Upper lobe of right lung (tissue), 1 donor: ENCODE measurements around the gene ABHD12. TPM values are rescaled to one million over a fixed set of nuclear protein-coding genes. Genes with fewer than 3 reads are reported as not detected.

ENCODE experiments used
- ATAC-seq: fragments of 200-7000 bp; cut with Tn5 transposase; one replicate; pipeline ENCODE4 v1.9.1; 2020; ENCODE audit warnings: mild to moderate bottlenecking, moderate library complexity
- DNase-seq: peaks from one replicate; pipeline ENCODE4 v3.0.0-alpha.2; 2020
- H3K27ac ChIP-seq: fragments of 200-600 bp; one replicate; pipeline ENCODE4 v1.8.0; 2022
- H3K27me3 ChIP-seq: fragments of 200-600 bp; one replicate; pipeline ENCODE4 v1.8.0; 2022; ENCODE audit warnings: mild to moderate bottlenecking
- H3K36me3 ChIP-seq: fragments of 200-600 bp; one replicate; pipeline ENCODE4 v1.8.0; 2022
- H3K4me1 ChIP-seq: fragments of 200-600 bp; one replicate; pipeline ENCODE4 v1.8.0; 2022
- H3K4me3 ChIP-seq: fragments of 200-600 bp; one replicate; pipeline ENCODE4 v1.8.0; 2022; ENCODE audit warnings: mild to moderate bottlenecking
- H3K9me3 ChIP-seq: fragments of 200-600 bp; one replicate; pipeline ENCODE4 v1.8.0; 2022
- CTCF ChIP-seq: fragments of 200-600 bp; IDR thresholded peaks from one replicate; pipeline ENCODE4 v1.8.0; 2022; ENCODE audit warnings: antibody characterized with exemption
- intact Hi-C: fragments of 100-400 bp; cut with DNase I; formaldehyde crosslinking; loops from one replicate; pipeline ENCODE4 v1.11.0; 2022
- total RNA-seq: library from RNA; stranded (reverse); fragmentation: NEBNext Ultra II Directional; extraction: Animal tissue kit (Norgen Biotek cat#: 25700); gene quantifications from one replicate; pipeline ENCODE4 v1.2.1, GENCODE V29; 2021
- donor health status: DM: no; HTN: yes; CAD: no; lungs with severe emphysema.

The ABHD12 gene
- total RNA-seq, 1 donor from 2014 or later, result 45.2 TPM

- intact Hi-C loops, result no loop called here
- TF ChIP-seq CTCF, result no peak
- no peak for DNase-seq
- Histone ChIP-seq H3K4me3 (no peak overlapping the region), H3K27ac (no peak overlapping the region), H3K36me3 (no peaks in the 10 kb centered on the region), H3K27me3 (no peaks in the 10 kb centered on the region), H3K9me3 (no peaks in the 10 kb centered on the region), H3K4me1 (peaks cover 44% of the 10 kb centered on the region)
- ATAC-seq, result no peak
These were observed 139.1 kb downstream of the ABHD12 start for GRCh38 chr20:25251558-25251957.

GRCh38 chr20:25251019-25251418 lies 139.6 kb downstream of the ABHD12 start:
- intact Hi-C loops, result no loop called here
- H3K4me3 ChIP-seq, result no peak overlapping the region
- ATAC-seq (no peak), DNase-seq (no peak)
- H3K36me3 ChIP-seq, result no peaks in the 10 kb centered on the region
- TF ChIP-seq CTCF, result no peak
- H3K27ac ChIP-seq, result no peak overlapping the region
- peaks cover 39% of the 10 kb centered on the region for H3K4me1 ChIP-seq
- H3K9me3 ChIP-seq, result no peaks in the 10 kb centered on the region
- H3K27me3 ChIP-seq, result no peaks in the 10 kb centered on the region

- ATAC-seq (no peak), DNase-seq (no peak)
- Histone ChIP-seq H3K4me1 (peaks cover 34% of the 10 kb centered on the region), H3K36me3 (no peaks in the 10 kb centered on the region), H3K27me3 (no peaks in the 10 kb centered on the region), H3K27ac (no peak overlapping the region), H3K4me3 (no peak overlapping the region), H3K9me3 (no peaks in the 10 kb centered on the region)
- intact Hi-C loops, result no loop called here
- no peak for TF ChIP-seq CTCF
These were observed 140.1 kb downstream of the ABHD12 start for GRCh38 chr20:25250508-25250907.

Other genes with a start within 250 kb of the ABHD12 start
- gene ENTPD6, start 195.1 kb downstream of the ABHD12 start, total RNA-seq, result 75.6 TPM
- gene PYGB, start 142.8 kb downstream of the ABHD12 start, total RNA-seq, result 61.1 TPM
- gene GINS1, start 16.8 kb upstream of the ABHD12 start, total RNA-seq, result 0.55 TPM
- 13.2 TPM for gene NINL, start 194.7 kb upstream of the ABHD12 start, total RNA-seq
- gene NANP, start 233.2 kb upstream of the ABHD12 start, total RNA-seq, result 4.8 TPM